ENCODE measurements around the gene NHLRC4.

GRCh38 chr16:600781-601180 is 34.0 kb downstream of the NHLRC4 start:
- no peak for TF ChIP-seq CTCF (IDR thresholded peaks at IDR 0.05)
- no peak for TF ChIP-seq POLR2A (IDR thresholded peaks at IDR 0.05)
